Spleen (tissue), 11 donors: ENCODE results near the gene CRYL1. TPM values are rescaled to one million over a fixed set of nuclear protein-coding genes. Genes with fewer than 3 reads are reported as not detected.

Experiments used
- DNase-seq: peaks from one replicate; pipeline ENCODE4 v3.0.0-alpha.2; 2020
- H3K27ac ChIP-seq, 8 donors: fragments of 200-600 bp; sonication (generic) in 7 of 8; 1 replicate in 4 of 8; 2 replicates in 4 of 8; pipeline versions ENCODE4 v1.5.0 to v1.8.0; 2016 to 2021; ENCODE audit warnings: inconsistent platforms in 4 of 8, mild to moderate bottlenecking in 4 of 8, moderate library complexity in 1 of 8
- H3K27me3 ChIP-seq, 7 donors: fragments of 200-600 bp; sonication (generic) in 6 of 7; replicated peaks in 1 of 7; 1 replicate in 4 of 7; 2 replicates in 3 of 7; pipeline versions ENCODE4 v1.5.0 to v1.8.0; 2016 to 2021; ENCODE audit warnings: inconsistent platforms in 3 of 7, mild to moderate bottlenecking in 1 of 7
- H3K36me3 ChIP-seq, 6 donors: fragments of 200-600 bp; sonication (generic) in 5 of 6; 1 replicate in 4 of 6; 2 replicates in 2 of 6; pipeline versions ENCODE4 v1.5.0 to v1.8.0; 2016 to 2021; ENCODE audit warnings: inconsistent platforms in 2 of 6
- H3K4me1 ChIP-seq, 6 donors: fragments of 200-600 bp; sonication (generic) in 5 of 6; 1 replicate in 3 of 6; 2 replicates in 3 of 6; pipeline versions ENCODE4 v1.5.0 to v1.8.0; 2016 to 2021; ENCODE audit warnings: inconsistent platforms in 3 of 6
- H3K4me3 ChIP-seq, 8 donors: fragments of 200-600 bp; sonication (generic) in 7 of 8; 1 replicate in 4 of 8; 2 replicates in 4 of 8; pipeline versions ENCODE4 v1.5.0 to v1.8.0; 2016 to 2021; ENCODE audit warnings: inconsistent platforms in 4 of 8, mild to moderate bottlenecking in 4 of 8, moderate library complexity in 2 of 8
- H3K9me3 ChIP-seq, 8 donors: fragments of 200-600 bp; sonication (generic) in 7 of 8; 1 replicate in 4 of 8; 2 replicates in 4 of 8; pipeline versions ENCODE4 v1.5.0 to v1.8.0; 2016 to 2021; ENCODE audit warnings: inconsistent platforms in 4 of 8
- CTCF ChIP-seq, 11 experiments: fragments of 200-600 bp in 7 of 11; fragments of 450-650 bp in 4 of 11; sonication (generic) in 4 of 11; IDR thresholded peaks in 8 of 11; conservative IDR thresholded peaks in 3 of 11; 1 replicate in 7 of 11; 2 replicates in 4 of 11; pipeline versions ENCODE4 v1.4.0 to v1.8.0; 2016 to 2021; ENCODE audit warnings: antibody characterized with exemption in 11 of 11, inconsistent platforms in 4 of 11, mild to moderate bottlenecking in 1 of 11
- POLR2A ChIP-seq, 3 donors: fragments of 450-650 bp; IDR thresholded peaks; one replicate each; pipeline ENCODE4 v1.5.1; 2017; ENCODE audit warnings: antibody characterized with exemption in 3 of 3, mild to moderate bottlenecking in 1 of 3
- POLR2AphosphoS5 ChIP-seq, 3 donors: sonication (generic); formaldehyde crosslinking; IDR thresholded peaks; one replicate each; pipeline ENCODE4 v1.5.1; 2017; ENCODE audit warnings: antibody characterized with exemption in 3 of 3
- WGBS, 5 donors: extraction: QIAGEN DNeasy Blood & Tissue Kit in 3 of 5; methylation state at CpG; one replicate each; pipeline versions ENCODE4 v1.1.5 to v1.1.7; 2013 to 2018; 5-methylcytosine and 5-hydroxymethylcytosine counted together
- intact Hi-C: fragments of 100-400 bp; cut with DNase I; formaldehyde crosslinking; loops from one replicate; pipeline ENCODE4 v1.15.0; 2023; ENCODE audit warnings: low total_unique reads
- polyA plus RNA-seq, 3 donors: library from polyadenylated mRNA; stranded (reverse); fragments of 200-250 nt; gene quantifications; one replicate each; pipeline ENCODE4 v1.2.1, GENCODE V29; 2013
- total RNA-seq, 7 donors: library from RNA; depleted of rRNA in 3 of 7; stranded (reverse); fragments of >200 nt in 3 of 7; fragmentation: NEBNext Ultra II Directional in 4 of 7; extraction: Animal tissue kit (Norgen Biotek cat#: 25700) in 4 of 7; gene quantifications; one replicate each; pipeline versions ENCODE4 v1.1.0 to v1.2.1, GENCODE V29; 2016 to 2021
- donor health status: healthy with polysubstance abuse.
- donor health status: DM: no; HTN: no; CAD: no; lungs with moderate emphysema.
- donor health status: DM: no; HTN: no; CAD: no.
- donor health status: Bipolar disorder and iron deficiency.
- donor health status: healthy.
- donor health status: DM: no; HTN: no; CAD: no.
- donor health status: DM: yes; HTN: yes; CAD: no.

CRYL1 gene
- total and polyA plus RNA-seq, 10 donors, result 13.5 to 46.5 (median 29.0) TPM

- Histone ChIP-seq H3K4me1 (peaks cover 0 to 6% (median 0%) of the 10 kb centered on the region in 6 donors), H3K36me3 (no peaks in the 10 kb centered on the region), H3K4me3 (no peak overlapping the region), H3K27ac (no peak overlapping the region), H3K27me3 (no peaks in the 10 kb centered on the region), H3K9me3 (no peaks in the 10 kb centered on the region)
- intact Hi-C loops, result no loop called here
- WGBS, 5 donors, result 61 to 94% (median 89%) methylated on average over 3 of the region's 3 CpGs
- no peak for TF ChIP-seq CTCF (IDR thresholded peaks at IDR 0.05 in 8 of 11, conservative IDR thresholded peaks at IDR 0.05 in 3 of 11)
- no peak for TF ChIP-seq POLR2A (IDR thresholded peaks at IDR 0.05)
- no peak for TF ChIP-seq POLR2AphosphoS5 (IDR thresholded peaks at IDR 0.05)
- DNase-seq, result no peak
Observed at GRCh38 chr13:20558982-20559381, 33.3 kb upstream of the CRYL1 start.

GRCh38 chr13:20553311-20553710, 27.7 kb upstream of the CRYL1 start:
- TF ChIP-seq POLR2A (IDR thresholded peaks at IDR 0.05) (no peak), POLR2AphosphoS5 (IDR thresholded peaks at IDR 0.05) (no peak), CTCF (IDR thresholded peaks at IDR 0.05 in 8 of 11, conservative IDR thresholded peaks at IDR 0.05 in 3 of 11) (no peak)
- no peaks in the 10 kb centered on the region for H3K9me3 ChIP-seq
- 78 to 86% (median 86%) methylated on average over 3 of the region's 3 CpGs for WGBS, 5 donors
- H3K27ac ChIP-seq, result no peak overlapping the region
- no peak overlapping the region for H3K4me3 ChIP-seq
- H3K27me3 ChIP-seq, result no peaks in the 10 kb centered on the region
- no peak for DNase-seq
- intact Hi-C loops, result no loop called here
- H3K4me1 ChIP-seq, result no peaks in the 10 kb centered on the region
- no peaks in the 10 kb centered on the region for H3K36me3 ChIP-seq

DNA sequence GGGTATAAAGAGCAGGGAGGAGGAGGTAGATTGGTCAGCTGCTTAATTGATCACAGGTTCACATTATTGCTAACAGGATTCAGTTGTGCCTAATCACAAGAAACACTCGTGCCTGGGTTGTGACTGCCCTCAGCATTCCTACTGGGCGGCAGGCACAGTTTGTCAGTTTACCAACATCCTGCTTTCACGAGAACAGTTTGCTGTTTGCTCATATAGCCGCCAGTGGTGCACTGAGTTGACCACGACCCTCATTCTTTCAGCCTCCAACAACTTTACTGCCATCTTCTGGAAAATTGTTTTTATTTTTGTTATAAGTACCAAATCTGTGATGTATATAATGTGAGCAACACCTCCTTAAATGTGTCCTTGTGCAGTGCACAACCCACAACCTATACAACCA, 25.1 kb upstream of the CRYL1 start:
- TF ChIP-seq POLR2A (IDR thresholded peaks at IDR 0.05) (no peak), CTCF (IDR thresholded peaks at IDR 0.05 in 8 of 11, conservative IDR thresholded peaks at IDR 0.05 in 3 of 11) (no peak), POLR2AphosphoS5 (IDR thresholded peaks at IDR 0.05) (no peak)
- Histone ChIP-seq H3K9me3 (no peaks in the 10 kb centered on the region), H3K4me1 (peaks cover 4 to 17% (median 14%) of the 10 kb centered on the region in 6 donors), H3K36me3 (no peaks in the 10 kb centered on the region), H3K27me3 (no peaks in the 10 kb centered on the region), H3K27ac (no peak overlapping the region), H3K4me3 (no peak overlapping the region)
- DNase-seq, result no peak
- 41 to 46% (median 44%) methylated on average over 5 of the region's 5 CpGs for WGBS, 5 donors
- intact Hi-C loops, result no loop called here

DNA sequence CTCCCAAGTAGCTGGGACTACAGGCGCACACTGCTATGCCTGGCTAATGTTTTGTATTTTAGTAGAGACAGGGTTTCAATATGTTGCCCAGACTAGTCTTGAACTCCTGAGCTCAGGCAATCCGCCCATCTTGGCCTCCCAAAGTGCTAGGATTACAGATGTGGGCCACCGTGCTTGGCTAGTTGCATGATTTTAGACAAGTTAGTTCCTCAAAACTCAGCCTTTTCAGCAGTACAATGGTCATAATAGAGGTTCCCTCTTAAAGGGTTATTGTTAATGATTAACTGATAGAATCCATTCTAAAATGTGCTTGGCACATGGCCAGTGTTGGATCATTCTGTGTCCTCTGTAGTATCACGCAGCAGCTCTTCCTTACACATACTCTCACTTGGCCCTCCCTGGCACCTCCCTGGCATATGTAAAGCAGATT, 21.8 kb upstream of the CRYL1 start:
- no peak for TF ChIP-seq POLR2AphosphoS5 (IDR thresholded peaks at IDR 0.05)
- no peak for TF ChIP-seq POLR2A (IDR thresholded peaks at IDR 0.05)
- no peak for TF ChIP-seq CTCF (IDR thresholded peaks at IDR 0.05 in 8 of 11, conservative IDR thresholded peaks at IDR 0.05 in 3 of 11)
- DNase-seq, result no peak
- H3K9me3 ChIP-seq, result no peaks in the 10 kb centered on the region
- WGBS, 5 donors, result 83 to 89% (median 85%) methylated on average over 4 of the region's 4 CpGs
- intact Hi-C loops, result no loop called here
- no peaks in the 10 kb centered on the region for H3K36me3 ChIP-seq
- no peaks in the 10 kb centered on the region for H3K27me3 ChIP-seq
- H3K4me1 ChIP-seq, result peaks cover 9 to 33% (median 24%) of the 10 kb centered on the region in 6 donors
- no peak overlapping the region for H3K4me3 ChIP-seq
- H3K27ac ChIP-seq, result no peak overlapping the region
